ENCODE measurements around the gene DENND2A. TPM values are rescaled to one million over a fixed set of nuclear protein-coding genes. Genes with fewer than 3 reads are reported as not detected.

The DENND2A gene
- total RNA-seq, 6 donors from 2014 or later, result 4.1 to 27.8 (median 12.1) TPM

DNA sequence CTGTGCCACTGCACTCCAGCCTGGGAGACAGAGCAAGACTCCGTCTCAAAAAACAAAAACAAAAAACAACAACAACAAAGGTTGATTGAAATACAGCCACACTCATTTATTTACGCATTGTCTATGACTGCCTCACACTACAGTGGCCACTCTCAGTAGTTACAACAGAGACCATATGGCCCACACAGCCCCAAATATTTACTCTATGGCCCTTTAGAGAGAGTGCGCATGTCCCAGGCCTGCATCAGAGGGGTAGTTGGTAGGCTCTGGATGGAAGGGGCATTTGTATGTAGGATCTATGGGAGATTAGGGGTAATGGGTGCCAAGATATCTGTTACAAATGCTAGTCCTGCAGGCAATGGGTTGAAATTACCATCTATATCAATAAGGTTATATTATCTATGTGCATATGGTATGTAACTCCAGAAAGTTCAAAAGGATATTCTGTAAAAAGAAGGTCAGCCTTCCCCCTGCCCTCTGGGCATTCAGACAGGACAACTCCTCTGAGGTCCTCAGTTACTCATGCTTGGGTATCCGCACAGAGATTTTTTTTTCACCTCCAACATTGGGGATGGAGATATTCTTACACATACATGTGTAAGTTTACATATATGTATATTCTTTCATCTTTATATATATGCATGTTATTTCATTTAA is 56.3 kb downstream of the DENND2A start:
- ATAC-seq (ENCODE audit: low FRiP score in 2 of 2) (no peak), DNase-seq (no peak)
- no peak for TF ChIP-seq EP300 (IDR thresholded peaks at IDR 0.05)
- no peak for TF ChIP-seq POLR2AphosphoS5 (IDR thresholded peaks at IDR 0.05)
- TF ChIP-seq, protein P1, sequence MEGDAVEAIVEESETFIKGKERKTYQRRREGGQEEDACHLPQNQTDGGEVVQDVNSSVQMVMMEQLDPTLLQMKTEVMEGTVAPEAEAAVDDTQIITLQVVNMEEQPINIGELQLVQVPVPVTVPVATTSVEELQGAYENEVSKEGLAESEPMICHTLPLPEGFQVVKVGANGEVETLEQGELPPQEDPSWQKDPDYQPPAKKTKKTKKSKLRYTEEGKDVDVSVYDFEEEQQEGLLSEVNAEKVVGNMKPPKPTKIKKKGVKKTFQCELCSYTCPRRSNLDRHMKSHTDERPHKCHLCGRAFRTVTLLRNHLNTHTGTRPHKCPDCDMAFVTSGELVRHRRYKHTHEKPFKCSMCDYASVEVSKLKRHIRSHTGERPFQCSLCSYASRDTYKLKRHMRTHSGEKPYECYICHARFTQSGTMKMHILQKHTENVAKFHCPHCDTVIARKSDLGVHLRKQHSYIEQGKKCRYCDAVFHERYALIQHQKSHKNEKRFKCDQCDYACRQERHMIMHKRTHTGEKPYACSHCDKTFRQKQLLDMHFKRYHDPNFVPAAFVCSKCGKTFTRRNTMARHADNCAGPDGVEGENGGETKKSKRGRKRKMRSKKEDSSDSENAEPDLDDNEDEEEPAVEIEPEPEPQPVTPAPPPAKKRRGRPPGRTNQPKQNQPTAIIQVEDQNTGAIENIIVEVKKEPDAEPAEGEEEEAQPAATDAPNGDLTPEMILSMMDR (IDR thresholded peaks at IDR 0.05), result no peak
- TF ChIP-seq POLR2A (IDR thresholded peaks at IDR 0.05), result no peak
- H3K36me3 ChIP-seq, result no peaks in the 10 kb centered on the region
- H3K27me3 ChIP-seq, result no peaks in the 10 kb centered on the region
- no peak overlapping the region for H3K27ac ChIP-seq
- no peak overlapping the region for H3K4me3 ChIP-seq
- 97 to 100% methylated on average over 4 of the region's 4 CpGs for WGBS, 2 donors
- H3K9me3 ChIP-seq, result no peaks in the 10 kb centered on the region
- no peaks in the 10 kb centered on the region for H3K4me1 ChIP-seq

DNA sequence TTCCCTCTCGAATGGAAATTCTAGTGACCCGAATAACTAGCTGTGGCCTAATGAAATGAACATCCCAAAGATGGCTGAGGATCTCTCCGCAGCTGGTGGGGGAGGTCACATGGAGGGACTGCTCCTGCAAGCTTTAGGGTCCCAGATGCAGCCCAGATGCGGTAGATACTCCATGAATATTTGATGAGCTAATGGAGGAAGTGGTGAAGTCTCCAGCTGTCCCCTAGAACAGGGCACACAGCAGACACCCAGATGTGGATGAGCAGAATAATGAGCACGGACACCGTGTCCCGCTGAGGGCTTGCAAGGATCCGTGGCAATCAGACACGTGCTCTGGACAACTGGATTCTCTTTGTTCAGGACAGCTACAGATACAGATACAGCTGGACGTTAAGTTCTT is 59.2 kb downstream of the DENND2A start:
- Histone ChIP-seq H3K27me3 (no peaks in the 10 kb centered on the region), H3K36me3 (no peaks in the 10 kb centered on the region), H3K27ac (no peak overlapping the region), H3K9me3 (no peaks in the 10 kb centered on the region), H3K4me1 (no peaks in the 10 kb centered on the region), H3K4me3 (no peak overlapping the region)
- ATAC-seq (ENCODE audit: low FRiP score in 2 of 2) (no peak), DNase-seq (no peak)
- 89 to 95% methylated on average over 10 of the region's 10 CpGs for WGBS, 2 donors
- TF ChIP-seq EP300 (IDR thresholded peaks at IDR 0.05), result no peak
- no peak for TF ChIP-seq POLR2AphosphoS5 (IDR thresholded peaks at IDR 0.05)
- TF ChIP-seq, protein P1 (IDR thresholded peaks at IDR 0.05), result no peak
- no peak for TF ChIP-seq POLR2A (IDR thresholded peaks at IDR 0.05)

DNA sequence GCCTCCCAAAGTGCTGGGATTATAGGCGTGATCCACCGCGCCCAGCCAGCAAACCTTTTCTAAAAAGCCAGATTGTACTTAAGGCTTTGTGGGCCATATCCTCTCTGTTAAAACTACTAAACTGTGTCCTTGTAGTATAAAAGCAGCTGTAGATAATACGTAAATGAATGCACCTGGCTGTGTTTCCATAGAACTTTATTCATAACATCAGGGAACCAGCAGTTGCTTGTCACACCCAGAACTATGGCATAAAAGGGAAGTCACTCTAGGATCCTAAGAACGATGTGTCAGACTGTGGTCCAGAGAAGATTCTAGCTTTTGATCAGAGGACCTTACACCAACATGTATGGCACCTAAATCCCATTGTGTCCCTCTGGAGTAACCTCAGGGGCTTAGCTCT is 63.0 kb downstream of the DENND2A start:
- ATAC-seq (ENCODE audit: low FRiP score in 2 of 2) (no peak), DNase-seq (no peak)
- Histone ChIP-seq H3K27me3 (no peaks in the 10 kb centered on the region), H3K4me3 (no peak overlapping the region), H3K36me3 (no peaks in the 10 kb centered on the region), H3K4me1 (no peaks in the 10 kb centered on the region), H3K9me3 (no peaks in the 10 kb centered on the region), H3K27ac (no peak overlapping the region)
- 90 to 91% methylated on average over 5 of the region's 5 CpGs for WGBS, 2 donors
- TF ChIP-seq EP300 (IDR thresholded peaks at IDR 0.05) (no peak), POLR2A (IDR thresholded peaks at IDR 0.05) (no peak), POLR2AphosphoS5 (IDR thresholded peaks at IDR 0.05) (no peak)
- TF ChIP-seq, protein P1 (IDR thresholded peaks at IDR 0.05), result no peak

DNA sequence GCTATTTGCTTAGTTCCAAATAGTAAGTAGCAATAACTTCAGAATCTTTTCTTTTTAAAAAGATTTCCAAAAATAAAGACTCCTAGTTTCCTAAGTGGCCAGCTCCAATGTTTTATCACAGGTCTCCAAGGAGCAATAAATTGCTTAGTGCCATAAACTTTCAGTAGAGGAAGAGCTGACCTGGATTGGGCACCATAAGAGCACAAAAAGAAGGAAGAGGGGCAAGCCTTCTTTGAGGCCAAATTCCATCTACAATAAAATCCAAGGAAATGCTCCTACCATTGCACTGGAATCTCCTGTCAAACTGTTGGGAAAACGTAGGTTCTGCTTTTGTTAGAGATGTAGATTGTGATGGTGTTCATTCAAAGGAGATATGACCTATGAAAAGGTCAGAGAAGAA is 64.0 kb downstream of the DENND2A start:
- H3K9me3 ChIP-seq, result no peaks in the 10 kb centered on the region
- H3K4me3 ChIP-seq, result no peak overlapping the region
- DNase-seq (no peak), ATAC-seq (ENCODE audit: low FRiP score in 2 of 2) (no peak)
- TF ChIP-seq, protein P1 (IDR thresholded peaks at IDR 0.05), result no peak
- no peak for TF ChIP-seq POLR2AphosphoS5 (IDR thresholded peaks at IDR 0.05)
- TF ChIP-seq EP300 (IDR thresholded peaks at IDR 0.05), result no peak
- no peak for TF ChIP-seq POLR2A (IDR thresholded peaks at IDR 0.05)
- no peaks in the 10 kb centered on the region for H3K27me3 ChIP-seq
- WGBS, 2 donors, result 70 to 81% methylated on average over 1 of the region's 1 CpG
- H3K27ac ChIP-seq, result no peak overlapping the region
- H3K36me3 ChIP-seq, result no peaks in the 10 kb centered on the region
- no peaks in the 10 kb centered on the region for H3K4me1 ChIP-seq

DNA sequence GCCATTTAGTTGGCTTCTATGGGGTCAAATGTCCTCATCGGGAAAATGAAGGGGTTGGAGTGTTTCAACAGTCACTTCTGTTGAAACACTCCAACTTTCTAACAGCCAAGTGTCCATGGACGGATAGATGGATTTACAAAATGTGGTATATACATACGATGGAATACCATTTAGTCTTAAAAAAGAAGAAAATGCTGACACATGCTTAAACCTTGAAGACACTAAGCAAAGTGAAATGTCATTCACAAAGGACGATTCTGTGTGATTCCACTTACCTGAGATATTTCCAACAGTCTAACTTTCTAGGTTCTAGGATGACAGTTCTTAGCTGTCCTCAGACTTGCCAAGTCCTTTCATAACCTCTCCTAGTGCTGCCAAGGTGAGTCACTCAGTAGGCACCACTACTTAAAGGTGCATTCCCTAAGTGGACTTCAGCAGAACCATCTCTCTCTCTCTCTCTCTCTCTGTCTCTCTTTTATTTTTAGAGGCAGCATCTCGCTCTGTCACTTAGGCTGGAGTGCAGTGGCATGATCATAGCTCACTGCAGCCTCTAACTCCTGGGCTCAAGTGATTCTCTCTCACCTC is 69.0 kb downstream of the DENND2A start:
- 83 to 85% methylated on average over 5 of the region's 5 CpGs for WGBS, 2 donors

More for the DNA sequence above, 69.0 kb downstream of the DENND2A start:
- Histone ChIP-seq H3K4me1 (peaks cover 3 to 17% (median 9%) of the 10 kb centered on the region in 4 donors), H3K27me3 (no peaks in the 10 kb centered on the region), H3K9me3 (no peaks in the 10 kb centered on the region), H3K4me3 (no peak overlapping the region), H3K36me3 (no peaks in the 10 kb centered on the region), H3K27ac (peak overlapping the region in 1 of 4 donors; percentile 10)
- ATAC-seq (ENCODE audit: low FRiP score in 2 of 2) (no peak), DNase-seq (no peak)
- no peak for TF ChIP-seq EP300 (IDR thresholded peaks at IDR 0.05)
- TF ChIP-seq POLR2A (IDR thresholded peaks at IDR 0.05), result no peak
- TF ChIP-seq, protein P1 (IDR thresholded peaks at IDR 0.05), result no peak
- TF ChIP-seq POLR2AphosphoS5 (IDR thresholded peaks at IDR 0.05), result no peak
